HepG2 (cell line): Measurements from ENCODE around the gene KDM4B. TPM values are rescaled to one million over a fixed set of nuclear protein-coding genes. Genes with fewer than 3 reads are reported as not detected.
A peak's percentile ranks its signal among the peaks of the same experiment; 100 is the strongest.

Source experiments
- CENPX ChIP-seq: sonication (generic); formaldehyde crosslinking; IDR thresholded peaks from 2 replicates; pipeline ENCODE4 v1.9.0; 2021; ENCODE audit warnings: mild to moderate bottlenecking, missing genetic modification reagents, moderate library complexity
- ELF3 ChIP-seq: IDR thresholded peaks from 2 replicates; pipeline ENCODE4 v1.6.1; 2016; ENCODE audit warnings: missing genetic modification reagents, missing compliant biosample characterization
- GMEB2 ChIP-seq: IDR thresholded peaks from 2 replicates; pipeline ENCODE4 v1.6.1; 2016; ENCODE audit warnings: missing biosample characterization, missing genetic modification reagents, low read depth
- HNF4G ChIP-seq, 2 experiments: sonication (generic) in 1 of 2; formaldehyde crosslinking in 1 of 2; IDR thresholded peaks; 2 replicates each; pipeline versions ENCODE4 v1.4.0 to v1.6.1; 2011 to 2020; ENCODE audit warnings: borderline replicate concordance in 2 of 2, low read depth in 2 of 2, mild to moderate bottlenecking in 2 of 2, low read length in 1 of 2, missing genetic modification reagents in 1 of 2, moderate library complexity in 1 of 2
- HOXA3 ChIP-seq: sonication (generic); formaldehyde crosslinking; IDR thresholded peaks from 2 replicates; pipeline ENCODE4 v1.5.0; 2020; ENCODE audit warnings: missing genetic modification reagents
- JUNB ChIP-seq: sonication (generic); formaldehyde crosslinking; IDR thresholded peaks from 2 replicates; pipeline ENCODE4 v1.8.0; 2022; ENCODE audit warnings: missing genetic modification reagents, mild to moderate bottlenecking, borderline replicate concordance
- JUND ChIP-seq: sonication (generic); formaldehyde crosslinking; IDR thresholded peaks from 2 replicates; pipeline ENCODE4 v1.8.0; 2022; ENCODE audit warnings: mild to moderate bottlenecking, missing genetic modification reagents
- KDM6A ChIP-seq: IDR thresholded peaks from 2 replicates; pipeline ENCODE4 v1.6.1; 2016; ENCODE audit warnings: low read depth
- LCORL ChIP-seq, 2 experiments: fragments of 450-650 bp in 1 of 2; sonication (generic) in 1 of 2; formaldehyde crosslinking in 1 of 2; IDR thresholded peaks; 2 replicates each; pipeline versions ENCODE4 v1.5.0 to v1.6.1; 2017 to 2020; ENCODE audit warnings: antibody characterized with exemption in 1 of 2, missing genetic modification reagents in 1 of 2
- MED1 ChIP-seq: sonication (generic); formaldehyde crosslinking; IDR thresholded peaks from 2 replicates; pipeline ENCODE4 v1.4.0; 2020; ENCODE audit warnings: missing genetic modification reagents
- MEF2D ChIP-seq: sonication (generic); formaldehyde crosslinking; IDR thresholded peaks from 2 replicates; pipeline ENCODE4 v1.5.1; 2020; ENCODE audit warnings: mild to moderate bottlenecking, missing genetic modification reagents
- NR2F1 ChIP-seq, 2 experiments: fragments of 450-650 bp in 1 of 2; formaldehyde crosslinking in 1 of 2; IDR thresholded peaks; 2 replicates each; pipeline versions ENCODE4 v1.5.0 to v1.6.1; 2016 to 2020; ENCODE audit warnings: mild to moderate bottlenecking in 1 of 2, missing compliant biosample characterization in 1 of 2, missing genetic modification reagents in 1 of 2, moderate library complexity in 1 of 2
- PITX1 ChIP-seq: sonication (generic); formaldehyde crosslinking; IDR thresholded peaks from 2 replicates; pipeline ENCODE4 v1.5.1; 2020; ENCODE audit warnings: mild to moderate bottlenecking, missing genetic modification reagents
- PPARG ChIP-seq: conservative IDR thresholded peaks from 2 replicates; pipeline ENCODE4 v1.6.1; 2016; ENCODE audit warnings: missing biosample characterization, missing genetic modification reagents
- RBAK ChIP-seq: sonication (generic); formaldehyde crosslinking; IDR thresholded peaks from 2 replicates; pipeline ENCODE4 v1.5.1; 2020; ENCODE audit warnings: mild to moderate bottlenecking, missing genetic modification reagents
- RXRA ChIP-seq: sonication (generic); formaldehyde crosslinking; IDR thresholded peaks from 2 replicates; pipeline ENCODE4 v1.5.1; 2020; ENCODE audit warnings: missing genetic modification reagents
- RXRB ChIP-seq: IDR thresholded peaks from 2 replicates; pipeline ENCODE4 v1.6.1; 2016; ENCODE audit warnings: borderline replicate concordance, missing genetic modification reagents, missing compliant biosample characterization
- SIX1 ChIP-seq: sonication (generic); formaldehyde crosslinking; IDR thresholded peaks from 2 replicates; pipeline ENCODE4 v1.4.0; 2020; ENCODE audit warnings: missing genetic modification reagents, borderline replicate concordance
- SNAPC4 ChIP-seq: sonication (generic); formaldehyde crosslinking; IDR thresholded peaks from 2 replicates; pipeline ENCODE4 v1.4.0; 2020; ENCODE audit warnings: mild to moderate bottlenecking, missing genetic modification reagents
- SOX5 ChIP-seq: IDR thresholded peaks from 2 replicates; pipeline ENCODE4 v1.6.1; 2016; ENCODE audit warnings: borderline replicate concordance
- ZBTB37 ChIP-seq: sonication (generic); formaldehyde crosslinking; IDR thresholded peaks from 2 replicates; pipeline ENCODE4 v1.4.0; 2020; ENCODE audit warnings: mild to moderate bottlenecking, missing genetic modification reagents
- ZFP82 ChIP-seq: sonication (generic); formaldehyde crosslinking; IDR thresholded peaks from 2 replicates; pipeline ENCODE4 v1.5.1; 2020; ENCODE audit warnings: mild to moderate bottlenecking, missing genetic modification reagents, borderline replicate concordance
- ZNF850 ChIP-seq: sonication (generic); formaldehyde crosslinking; conservative IDR thresholded peaks from 2 replicates; pipeline ENCODE4 v1.9.0; 2021; ENCODE audit warnings: mild to moderate bottlenecking, missing genetic modification reagents
- polyA plus RNA-seq, 8 experiments: library from polyadenylated mRNA; depleted of rRNA in 3 of 8; stranded (reverse) in 7 of 8; unstranded in 1 of 8; fragments of >200 nt; fragmentation: Illumina TruSeq in 4 of 8; extraction: Trizol in 4 of 8; gene quantifications; 2 replicates each; pipeline versions ENCODE4 v1.2.1 to v1.2.3, GENCODE V29; 2011 to 2016; ENCODE audit warnings: low read depth in 4 of 8, missing spikeins in 1 of 8, mixed read lengths in 1 of 8; ENCODE audit not compliant: insufficient read depth in 1 of 8
- total RNA-seq, 5 experiments: library from RNA; depleted of rRNA; stranded (reverse); fragments of >200 nt; fragmentation: Illumina TruSeq; extraction: Trizol; gene quantifications; 2 replicates each; pipeline ENCODE4 v1.2.3, GENCODE V29; 2016; ENCODE audit warnings: low read depth in 1 of 5

KDM4B gene
- total and polyA plus RNA-seq, 2 of the 13 experiments (the other 11 are each of a cell fraction or from before 2014, with no cell fraction given): 4.9 to 14.6 TPM

- no peak for TF ChIP-seq CENPX
- peak; percentile 52; the same call in 1 of the 2 replicates for TF ChIP-seq HOXA3 (CRISPR knock-in tag)
- 0 out of 2 replicates have a peak, but pooled peaks have one; percentile 33 for TF ChIP-seq KDM6A (CRISPR knock-in tag)
- peak; percentile 85; the same call in 1 of the 2 replicates for TF ChIP-seq ZBTB37 (CRISPR knock-in tag)
- no peak for TF ChIP-seq RBAK (CRISPR knock-in tag)
- TF ChIP-seq MED1 (CRISPR knock-in tag): peak; percentile 49; the same call in 1 of the 2 replicates
- TF ChIP-seq RXRA (CRISPR knock-in tag): peak; percentile 67; the same call in 1 of the 2 replicates
- 0 out of 2 replicates have a peak, but pooled peaks have one; percentile 41 for TF ChIP-seq MEF2D (CRISPR knock-in tag)
- TF ChIP-seq GMEB2 (CRISPR knock-in tag): no peak
- 0 out of 2 replicates have a peak, but pooled peaks have one; percentile 21 for TF ChIP-seq HNF4G (IDR thresholded peaks at IDR 0.05; ENCODE audit: borderline replicate concordance, low read depth, low read length)
- no peak for TF ChIP-seq HNF4G (CRISPR knock-in tag; IDR thresholded peaks at IDR 0.05; ENCODE audit: borderline replicate concordance, low read depth)
- TF ChIP-seq JUNB (CRISPR knock-in tag): peak; percentile 62; the same call in 1 of the 2 replicates
- peak; percentile 36; the same call in 1 of the 2 replicates for TF ChIP-seq SIX1
- no peak for TF ChIP-seq SNAPC4 (CRISPR knock-in tag)
- TF ChIP-seq JUND (CRISPR knock-in tag): peak; percentile 72
- peak; percentile 95 for TF ChIP-seq LCORL (IDR thresholded peaks at IDR 0.05)
- peak; percentile 92 for TF ChIP-seq LCORL (CRISPR knock-in tag; IDR thresholded peaks at IDR 0.05)
- TF ChIP-seq PPARG: peak; percentile 75
- TF ChIP-seq ZNF850 (CRISPR knock-in tag): no peak
- TF ChIP-seq PITX1: peak; percentile 95
- TF ChIP-seq NR2F1 (CRISPR knock-in tag; IDR thresholded peaks at IDR 0.05): peak; percentile 42 to 66; a peak in 3 of 4 replicates
- 0 out of 2 replicates have a peak, but pooled peaks have one; percentile 30 for TF ChIP-seq ELF3 (CRISPR knock-in tag)
- TF ChIP-seq ZFP82 (CRISPR knock-in tag): no peak
- TF ChIP-seq SOX5 (CRISPR knock-in tag): peak; percentile 86; the same call in 1 of the 2 replicates
- TF ChIP-seq RXRB (CRISPR knock-in tag): peak; percentile 86
Observed at GRCh38 chr19:5002143-5002542, 33.2 kb downstream of the KDM4B start (continued).
